Measurements from ENCODE around the gene FKBP8.
A peak's percentile ranks its signal among the peaks of the same experiment; 100 is the strongest.

FKBP8 gene

GRCh38 chr19:18522124-18522861 is 21.1 kb downstream of the FKBP8 start:
- no peak overlapping the region for H3K9ac ChIP-seq (ENCODE audit: low read length)
- peak; percentile 100 for DNase-seq
- no peak overlapping the region for H2BK15ac ChIP-seq (replicated peaks; ENCODE audit: low read depth)
- no peak overlapping the region for H3K56ac ChIP-seq (ENCODE audit: low read length)
- no peak overlapping the region for H4K5ac ChIP-seq (ENCODE audit: low read length)
- no peak overlapping the region for H3K4me3 ChIP-seq (ENCODE audit: low read length)
- H3K79me1 ChIP-seq (ENCODE audit: low read length): peaks cover 10% of the 10 kb centered on the region
- no peak overlapping the region for H2BK5ac ChIP-seq (ENCODE audit: low read length)
- no peak overlapping the region for H4K8ac ChIP-seq (ENCODE audit: low read depth, low read length)
- no peak overlapping the region for H3K23ac ChIP-seq (ENCODE audit: low read length)
- H3K18ac ChIP-seq (ENCODE audit: low read length): no peak overlapping the region
- H3K4me1 ChIP-seq (ENCODE audit: control insufficient read depth, low read depth, low read length): peaks cover 3% of the 10 kb centered on the region
- no peak overlapping the region for H2BK120ac ChIP-seq (ENCODE audit: low read depth, low read length)
- H3K36me3 ChIP-seq (ENCODE audit: control insufficient read depth, insufficient read depth, low read length): no peaks in the 10 kb centered on the region
- H3K27ac ChIP-seq (ENCODE audit: low read depth, low read length): no peak overlapping the region
- no CpG with 5 or more reads among the region's 51 CpGs for WGBS (ENCODE audit: extremely low coverage, insufficient coverage, low lambda C conversion rate)
- no peak overlapping the region for H2AK5ac ChIP-seq (ENCODE audit: low read length)
- H3K79me2 ChIP-seq (ENCODE audit: control insufficient read depth, insufficient read depth, low read length): peaks cover 18% of the 10 kb centered on the region
- H3K4ac ChIP-seq (ENCODE audit: low read depth, low read length): no peak overlapping the region
- no peaks in the 10 kb centered on the region for H3K27me3 ChIP-seq (ENCODE audit: insufficient read depth, low read length, poor library complexity)
- H3K4me2 ChIP-seq (ENCODE audit: low read length): no peak overlapping the region

GRCh38 chr19:18521692-18522123 is 21.7 kb downstream of the FKBP8 start, which contains the start of gene ELL:
Gene ELL, minus strand, starts transcription at chr19:18522070. Its CDS starts 15 bp downstream, at chr19:18522055.
- Histone ChIP-seq H3K56ac (ENCODE audit: low read length) (peak within 1 kb of the TSS; percentile 100), H3K18ac (ENCODE audit: low read length) (peak within 1 kb of the TSS; percentile 8), H3K27ac (ENCODE audit: low read depth, low read length) (peak within 1 kb of the TSS; percentile 52), H2BK120ac (ENCODE audit: low read depth, low read length) (no peak within 1 kb of the TSS), H3K79me2 (ENCODE audit: control insufficient read depth, insufficient read depth, low read length) (peaks cover 22% of the 10 kb centered on the region), H2BK15ac (replicated peaks; ENCODE audit: low read depth) (no peak within 1 kb of the TSS), H2BK5ac (ENCODE audit: low read length) (peak within 1 kb of the TSS; percentile 80), H3K23ac (ENCODE audit: low read length) (peak within 1 kb of the TSS; percentile 85), H3K4ac (ENCODE audit: low read depth, low read length) (no peak within 1 kb of the TSS), H3K4me1 (ENCODE audit: control insufficient read depth, low read depth, low read length) (peaks cover 3% of the 10 kb centered on the region), H4K8ac (ENCODE audit: low read depth, low read length) (no peak within 1 kb of the TSS), H3K27me3 (ENCODE audit: insufficient read depth, low read length, poor library complexity) (no peaks in the 10 kb centered on the region), H3K36me3 (ENCODE audit: control insufficient read depth, insufficient read depth, low read length) (no peaks in the 10 kb centered on the region), H2AK5ac (ENCODE audit: low read length) (no peak within 1 kb of the TSS), H3K9ac (ENCODE audit: low read length) (peak within 1 kb of the TSS; percentile 98), H3K79me1 (ENCODE audit: low read length) (peaks cover 13% of the 10 kb centered on the region), H3K4me3 (ENCODE audit: low read length) (peak within 1 kb of the TSS; percentile 98), H4K5ac (ENCODE audit: low read length) (no peak within 1 kb of the TSS), H3K4me2 (ENCODE audit: low read length) (peak within 1 kb of the TSS; percentile 44)
- WGBS (ENCODE audit: extremely low coverage, insufficient coverage, low lambda C conversion rate): no CpG with 5 or more reads among the region's 52 CpGs
- DNase-seq: no peak

GRCh38 chr19:18520848-18521691 is 22.3 kb downstream of the FKBP8 start:
- peak; percentile 33 for DNase-seq
- no peak overlapping the region for H4K5ac ChIP-seq (ENCODE audit: low read length)
- H4K8ac ChIP-seq (ENCODE audit: low read depth, low read length): no peak overlapping the region
- peak overlapping the region; percentile 98 for H3K9ac ChIP-seq (ENCODE audit: low read length)
- H3K23ac ChIP-seq (ENCODE audit: low read length): peak overlapping the region; percentile 85
- H3K36me3 ChIP-seq (ENCODE audit: control insufficient read depth, insufficient read depth, low read length): no peaks in the 10 kb centered on the region
- peaks cover 18% of the 10 kb centered on the region for H3K79me1 ChIP-seq (ENCODE audit: low read length)
- peak overlapping the region; percentile 98 for H3K4me3 ChIP-seq (ENCODE audit: low read length)
- peaks cover 3% of the 10 kb centered on the region for H3K4me1 ChIP-seq (ENCODE audit: control insufficient read depth, low read depth, low read length)
- peak overlapping the region; percentile 52 for H3K27ac ChIP-seq (ENCODE audit: low read depth, low read length)
- peaks cover 28% of the 10 kb centered on the region for H3K79me2 ChIP-seq (ENCODE audit: control insufficient read depth, insufficient read depth, low read length)
- no CpG with 5 or more reads among the region's 41 CpGs for WGBS (ENCODE audit: extremely low coverage, insufficient coverage, low lambda C conversion rate)
- H2BK5ac ChIP-seq (ENCODE audit: low read length): no peak overlapping the region
- H3K56ac ChIP-seq (ENCODE audit: low read length): peak overlapping the region; percentile 100
- H3K4me2 ChIP-seq (ENCODE audit: low read length): peak overlapping the region; percentile 44
- H2BK15ac ChIP-seq (replicated peaks; ENCODE audit: low read depth): no peak overlapping the region
- H2AK5ac ChIP-seq (ENCODE audit: low read length): no peak overlapping the region
- no peaks in the 10 kb centered on the region for H3K27me3 ChIP-seq (ENCODE audit: insufficient read depth, low read length, poor library complexity)
- peak overlapping the region; percentile 8 for H3K18ac ChIP-seq (ENCODE audit: low read length)
- no peak overlapping the region for H2BK120ac ChIP-seq (ENCODE audit: low read depth, low read length)
- no peak overlapping the region for H3K4ac ChIP-seq (ENCODE audit: low read depth, low read length)

GRCh38 chr19:18519962-18520847 is 23.2 kb downstream of the FKBP8 start:
- Histone ChIP-seq H4K8ac (ENCODE audit: low read depth, low read length) (no peak overlapping the region), H2BK120ac (ENCODE audit: low read depth, low read length) (no peak overlapping the region), H2AK5ac (ENCODE audit: low read length) (no peak overlapping the region), H3K79me2 (ENCODE audit: control insufficient read depth, insufficient read depth, low read length) (peaks cover 35% of the 10 kb centered on the region), H3K18ac (ENCODE audit: low read length) (no peak overlapping the region), H3K79me1 (ENCODE audit: low read length) (peaks cover 18% of the 10 kb centered on the region), H3K36me3 (ENCODE audit: control insufficient read depth, insufficient read depth, low read length) (no peaks in the 10 kb centered on the region), H3K4me2 (ENCODE audit: low read length) (peak overlapping the region; percentile 93), H3K23ac (ENCODE audit: low read length) (peak overlapping the region; percentile 11), H3K4me3 (ENCODE audit: low read length) (peak overlapping the region; percentile 98), H3K9ac (ENCODE audit: low read length) (peak overlapping the region; percentile 98), H3K4ac (ENCODE audit: low read depth, low read length) (peak overlapping the region; percentile 44), H3K27me3 (ENCODE audit: insufficient read depth, low read length, poor library complexity) (no peaks in the 10 kb centered on the region), H2BK15ac (replicated peaks; ENCODE audit: low read depth) (no peak overlapping the region), H4K5ac (ENCODE audit: low read length) (no peak overlapping the region), H2BK5ac (ENCODE audit: low read length) (no peak overlapping the region), H3K27ac (ENCODE audit: low read depth, low read length) (peak overlapping the region; percentile 38), H3K4me1 (ENCODE audit: control insufficient read depth, low read depth, low read length) (peaks cover 3% of the 10 kb centered on the region), H3K56ac (ENCODE audit: low read length) (peak overlapping the region; percentile 100)
- WGBS (ENCODE audit: extremely low coverage, insufficient coverage, low lambda C conversion rate): no CpG with 5 or more reads among the region's 22 CpGs
- peak; percentile 88 for DNase-seq

GRCh38 chr19:18518639-18519038 is 24.7 kb downstream of the FKBP8 start:
- Histone ChIP-seq H3K79me2 (ENCODE audit: control insufficient read depth, insufficient read depth, low read length) (peaks cover 43% of the 10 kb centered on the region), H2BK15ac (replicated peaks; ENCODE audit: low read depth) (no peak overlapping the region), H3K4me3 (ENCODE audit: low read length) (no peak overlapping the region), H3K27ac (ENCODE audit: low read depth, low read length) (no peak overlapping the region), H3K79me1 (ENCODE audit: low read length) (peaks cover 25% of the 10 kb centered on the region), H3K4me1 (ENCODE audit: control insufficient read depth, low read depth, low read length) (peaks cover 3% of the 10 kb centered on the region), H4K8ac (ENCODE audit: low read depth, low read length) (no peak overlapping the region), H3K4ac (ENCODE audit: low read depth, low read length) (no peak overlapping the region), H3K36me3 (ENCODE audit: control insufficient read depth, insufficient read depth, low read length) (no peaks in the 10 kb centered on the region), H3K23ac (ENCODE audit: low read length) (no peak overlapping the region), H3K56ac (ENCODE audit: low read length) (no peak overlapping the region), H2BK5ac (ENCODE audit: low read length) (no peak overlapping the region), H3K18ac (ENCODE audit: low read length) (no peak overlapping the region), H4K5ac (ENCODE audit: low read length) (no peak overlapping the region), H3K27me3 (ENCODE audit: insufficient read depth, low read length, poor library complexity) (no peaks in the 10 kb centered on the region), H2AK5ac (ENCODE audit: low read length) (no peak overlapping the region), H3K4me2 (ENCODE audit: low read length) (no peak overlapping the region), H3K9ac (ENCODE audit: low read length) (no peak overlapping the region), H2BK120ac (ENCODE audit: low read depth, low read length) (no peak overlapping the region)
- DNase-seq: no peak
- WGBS (ENCODE audit: extremely low coverage, insufficient coverage, low lambda C conversion rate): no CpG with 5 or more reads among the region's 9 CpGs

All from mesendoderm (in vitro differentiated cells).